Fibroblast of villous mesenchyme (primary cell): Measurements from ENCODE around the gene SEMA7A. TPM values are rescaled to one million over a fixed set of nuclear protein-coding genes. Genes with fewer than 3 reads are reported as not detected.

ENCODE experiments used
- DNase-seq: peaks from one replicate; pipeline ENCODE4 v3.0.0-alpha.2; 2010; ENCODE audit warnings: low read depth
- H3K4me3 ChIP-seq: 2 replicates; pipeline ENCODE4 v1.5.1; 2011; ENCODE audit warnings: low read depth, mild to moderate bottlenecking, low read length
- total RNA-seq: library from RNA; depleted of rRNA; stranded (reverse); fragments of >200 nt; gene quantifications from 2 replicates; pipeline ENCODE4 v1.2.3, GENCODE V29; 2012
- TF ChIP-seq, protein P1 (sequence below): IDR thresholded peaks from 2 replicates; pipeline ENCODE4 v1.5.1; 2012; ENCODE audit warnings: low read depth, mild to moderate bottlenecking, low read length; ENCODE audit not compliant: insufficient read depth

SEMA7A gene
- total RNA-seq, 1 donor = 24.6 TPM

DNA sequence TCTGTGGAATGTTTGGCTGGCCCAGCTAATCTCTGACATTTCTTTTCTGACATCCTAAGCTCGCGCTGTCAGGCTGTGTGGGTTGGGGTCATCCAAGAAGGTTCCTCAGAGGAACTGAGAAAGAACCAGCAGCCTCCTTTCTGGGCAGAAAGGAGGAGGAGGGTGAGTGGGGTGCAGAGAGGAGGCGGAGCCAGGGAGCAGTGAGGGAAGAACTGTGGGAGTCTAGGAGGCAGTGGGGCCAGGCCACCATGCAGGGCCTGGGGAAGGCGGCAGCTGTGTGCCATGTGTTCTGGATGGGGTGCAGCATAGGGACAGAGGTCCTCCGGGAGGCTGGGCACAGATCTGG is 5.3 kb downstream of the SEMA7A start:
- DNase-seq = no peak
- TF ChIP-seq, protein P1, sequence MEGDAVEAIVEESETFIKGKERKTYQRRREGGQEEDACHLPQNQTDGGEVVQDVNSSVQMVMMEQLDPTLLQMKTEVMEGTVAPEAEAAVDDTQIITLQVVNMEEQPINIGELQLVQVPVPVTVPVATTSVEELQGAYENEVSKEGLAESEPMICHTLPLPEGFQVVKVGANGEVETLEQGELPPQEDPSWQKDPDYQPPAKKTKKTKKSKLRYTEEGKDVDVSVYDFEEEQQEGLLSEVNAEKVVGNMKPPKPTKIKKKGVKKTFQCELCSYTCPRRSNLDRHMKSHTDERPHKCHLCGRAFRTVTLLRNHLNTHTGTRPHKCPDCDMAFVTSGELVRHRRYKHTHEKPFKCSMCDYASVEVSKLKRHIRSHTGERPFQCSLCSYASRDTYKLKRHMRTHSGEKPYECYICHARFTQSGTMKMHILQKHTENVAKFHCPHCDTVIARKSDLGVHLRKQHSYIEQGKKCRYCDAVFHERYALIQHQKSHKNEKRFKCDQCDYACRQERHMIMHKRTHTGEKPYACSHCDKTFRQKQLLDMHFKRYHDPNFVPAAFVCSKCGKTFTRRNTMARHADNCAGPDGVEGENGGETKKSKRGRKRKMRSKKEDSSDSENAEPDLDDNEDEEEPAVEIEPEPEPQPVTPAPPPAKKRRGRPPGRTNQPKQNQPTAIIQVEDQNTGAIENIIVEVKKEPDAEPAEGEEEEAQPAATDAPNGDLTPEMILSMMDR = no peak
- no peak overlapping the region for H3K4me3 ChIP-seq

DNA sequence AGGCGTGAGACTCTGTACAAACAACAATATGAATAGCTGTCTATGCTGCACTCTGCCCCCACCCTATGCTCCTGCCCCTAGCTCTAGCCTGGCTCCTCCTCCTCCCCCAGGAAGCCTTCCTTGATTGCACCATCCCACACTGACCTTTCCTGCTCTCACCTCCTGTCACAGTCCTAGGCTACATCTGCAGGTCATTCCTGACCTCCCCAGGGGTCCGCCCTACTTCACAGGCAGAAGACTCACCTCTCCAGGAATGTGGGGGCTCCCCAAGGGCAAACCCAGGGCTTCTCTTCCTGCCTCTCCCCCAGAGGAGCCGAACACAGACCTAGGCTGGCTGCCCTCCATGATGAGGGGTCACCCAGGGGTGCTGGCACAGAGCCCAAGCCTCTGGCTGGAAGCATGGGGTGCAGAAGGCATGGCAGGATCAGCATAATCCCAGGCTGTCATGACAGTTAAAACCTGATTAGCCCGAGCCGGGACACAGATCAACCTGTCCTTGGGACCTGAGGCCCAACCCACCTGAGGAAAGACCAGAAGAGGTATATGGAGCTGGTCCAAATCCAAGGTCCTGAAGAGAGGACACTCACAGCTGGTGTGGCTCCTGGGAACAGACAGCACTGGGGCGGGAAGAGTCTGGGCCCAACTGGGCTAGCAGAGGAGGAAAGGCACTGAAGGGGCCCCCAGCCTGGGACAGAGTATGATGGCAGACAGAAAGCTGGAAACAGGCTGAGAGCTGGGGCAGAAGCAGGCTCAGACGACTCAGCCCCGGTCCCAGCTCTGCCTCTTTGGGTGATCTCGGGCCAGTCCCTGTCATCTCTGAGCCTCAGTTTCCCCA is 5.9 kb downstream of the SEMA7A start:
- no peak overlapping the region for H3K4me3 ChIP-seq
- no peak for DNase-seq
- TF ChIP-seq, protein P1 = no peak

DNA sequence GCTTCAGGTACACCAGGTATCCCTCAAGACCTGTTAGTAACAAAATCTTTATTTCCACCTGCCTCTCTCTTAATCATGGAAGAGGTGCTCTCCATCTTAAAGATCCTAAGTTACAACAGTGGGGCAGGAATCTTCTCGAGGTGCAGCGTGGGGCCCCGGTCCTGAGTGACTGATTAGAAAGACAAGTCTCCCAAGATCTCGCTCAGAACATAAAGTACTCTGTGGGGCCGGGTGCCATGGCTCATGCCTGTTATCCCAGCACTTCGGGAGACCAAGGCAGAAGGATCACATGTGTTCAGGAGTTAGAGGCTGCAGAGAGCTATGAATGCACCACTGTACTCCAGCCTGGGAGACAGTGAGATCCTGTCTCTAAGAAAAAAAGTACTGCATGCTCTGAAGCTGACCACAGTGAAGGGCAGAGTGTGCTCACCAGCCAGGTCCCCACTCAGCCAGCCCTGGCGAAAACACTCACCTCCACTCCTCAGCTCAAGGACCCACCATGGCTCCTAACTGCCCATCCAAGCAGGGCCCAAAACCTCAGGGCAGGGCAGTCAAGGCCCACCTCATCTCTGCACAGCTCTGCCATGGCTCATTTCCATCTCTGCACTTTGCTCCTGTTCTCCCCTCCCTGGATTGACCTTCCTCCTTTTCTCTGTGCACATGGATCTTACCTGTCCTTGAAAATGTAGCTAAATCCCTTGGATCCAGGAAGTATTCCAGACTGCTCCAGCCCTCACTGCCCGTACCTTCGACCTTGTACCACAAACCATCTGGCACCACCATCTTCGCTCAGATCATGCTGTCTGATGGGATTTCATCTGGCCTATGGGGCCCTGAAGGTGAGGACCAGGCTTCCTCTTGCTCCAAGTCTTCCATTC is 7.1 kb downstream of the SEMA7A start:
- TF ChIP-seq, protein P1 = no peak
- H3K4me3 ChIP-seq = no peak overlapping the region
- no peak for DNase-seq

DNA sequence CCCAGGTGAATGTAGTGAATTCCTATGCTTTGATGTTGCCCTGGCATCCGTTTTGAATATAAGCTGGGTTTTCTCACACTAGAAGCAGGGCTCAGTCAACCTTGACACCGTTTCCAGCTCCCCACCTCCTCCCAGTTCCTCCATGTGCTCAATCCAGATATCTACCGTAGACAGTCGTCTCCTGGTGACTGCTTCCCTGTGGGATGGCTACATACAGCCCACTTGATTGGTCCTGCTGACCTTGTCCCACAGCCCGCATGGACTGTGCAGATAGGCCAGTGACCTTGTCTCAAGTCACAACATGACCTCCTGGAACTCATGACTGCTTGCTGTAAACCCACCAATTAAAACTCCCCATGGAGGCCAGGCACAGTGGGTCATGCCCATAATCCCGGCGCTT is 8.1 kb downstream of the SEMA7A start:
- no peak overlapping the region for H3K4me3 ChIP-seq
- DNase-seq = no peak
- TF ChIP-seq, protein P1 = no peak

DNA sequence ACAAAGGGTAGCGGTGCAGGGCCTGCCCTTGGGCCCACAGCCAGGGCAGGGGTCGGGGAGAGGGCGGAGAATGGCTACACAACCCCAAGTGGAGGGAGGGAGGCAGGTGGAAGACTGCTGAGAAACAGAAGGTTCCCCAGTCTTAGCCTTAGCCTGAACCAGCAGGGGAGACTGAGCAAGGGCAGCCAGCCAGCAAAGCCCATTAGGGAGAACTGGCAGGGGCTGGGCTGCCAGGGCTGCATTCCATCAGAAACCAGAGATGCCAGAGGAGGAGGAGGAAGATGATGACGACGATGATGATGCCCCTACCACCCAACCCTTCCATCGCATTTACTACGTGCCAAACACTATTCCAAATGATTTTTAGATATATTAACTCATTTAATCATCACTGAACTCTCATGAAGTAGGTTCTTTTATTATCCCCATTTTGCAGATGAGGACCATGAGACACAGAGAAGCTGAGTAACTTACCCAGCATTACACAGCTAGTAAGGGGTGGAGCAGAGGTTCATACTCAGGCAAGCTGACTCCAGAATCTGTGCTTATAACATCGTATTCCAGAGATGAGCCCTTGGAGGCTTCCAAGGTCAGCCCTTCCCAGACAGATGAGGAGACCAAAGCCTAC is 8.7 kb downstream of the SEMA7A start:
- no peak overlapping the region for H3K4me3 ChIP-seq
- TF ChIP-seq, protein P1 = no peak
- DNase-seq = no peak

DNA sequence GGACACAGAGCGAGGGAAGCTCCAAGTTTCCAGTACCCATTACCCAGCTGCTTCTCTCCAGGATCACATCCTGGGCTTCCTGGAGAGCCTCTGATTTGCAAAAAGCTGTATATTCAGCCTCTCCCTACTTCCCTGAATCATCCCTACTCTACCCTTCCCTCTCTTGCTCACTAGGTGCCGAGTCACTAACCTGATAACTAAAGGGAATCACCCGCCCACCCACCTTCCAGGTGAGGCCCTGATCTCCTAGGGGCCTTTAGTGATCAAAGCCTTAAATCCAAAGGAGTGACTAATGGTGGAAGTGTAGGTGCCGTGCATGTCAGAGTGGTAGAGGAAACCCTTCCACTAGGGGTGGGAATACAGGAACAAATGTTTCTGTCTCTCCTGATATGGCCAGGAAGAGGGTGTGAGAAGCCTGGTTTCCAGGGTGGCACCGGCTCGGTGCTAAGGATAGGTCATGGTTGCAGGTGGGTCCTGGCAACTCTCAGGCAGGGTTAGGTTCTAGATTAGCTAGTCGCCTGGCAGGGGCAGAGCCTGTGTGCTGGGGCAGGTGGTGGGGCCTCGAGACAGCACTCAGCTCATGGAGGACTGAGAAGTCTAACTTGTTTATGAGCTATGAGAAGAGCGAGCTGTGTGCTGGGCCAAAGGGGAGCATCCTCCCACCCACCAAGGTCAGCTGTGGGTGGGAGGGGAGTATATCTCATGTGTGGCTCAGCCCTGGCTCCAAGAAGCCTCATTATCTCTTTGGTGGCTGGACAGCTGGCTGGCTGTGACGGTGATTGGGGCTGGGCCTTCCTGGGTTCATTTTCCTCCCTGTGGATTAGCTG is 10.1 kb downstream of the SEMA7A start:
- TF ChIP-seq, protein P1 = no peak
- no peak for DNase-seq
- no peak overlapping the region for H3K4me3 ChIP-seq
